DMS53 (cell line): ENCODE data around the gene RNASE3.
"Not testable (repeated sequence)": the region's sequence is repeated elsewhere in the genome, so short reads cannot be mapped to it uniquely, and the experiment has no call there.

ENCODE experiments used
- DNase-seq: peaks from one replicate; lab custom pipeline; 2025; lab: John Stamatoyannopoulos, UW

RNASE3 gene

GRCh38 chr14:20891126-20891825 lies at the start of gene RNASE3:
TSS of gene RNASE3 (plus strand) at chr14:20891385. CDS start at chr14:20891687, 302 bp downstream.
- not testable (repeated sequence) for DNase-seq

- no peak for DNase-seq
These were observed 44.6 kb upstream of the RNASE3 start for GRCh38 chr14:20846560-20846959.

GRCh38 chr14:20848316-20848954 lies 42.8 kb upstream of the RNASE3 start:
- DNase-seq: no peak

- no peak for DNase-seq
These were observed 42.1 kb upstream of the RNASE3 start for GRCh38 chr14:20848955-20849570.

GRCh38 chr14:20853042-20853441 lies 38.1 kb upstream of the RNASE3 start:
- DNase-seq: no peak

GRCh38 chr14:20855652-20856291 lies 35.4 kb upstream of the RNASE3 start:
- DNase-seq: peak; percentile 16

- no peak for DNase-seq
These were observed 34.0 kb upstream of the RNASE3 start for GRCh38 chr14:20857207-20857606.

GRCh38 chr14:20857630-20858261 lies 33.4 kb upstream of the RNASE3 start:
- peak; percentile 37 for DNase-seq

- no peak for DNase-seq
These were observed 25.0 kb upstream of the RNASE3 start for GRCh38 chr14:20866194-20866593.

- DNase-seq: no peak
These were observed 24.2 kb upstream of the RNASE3 start for GRCh38 chr14:20866963-20867362.

- DNase-seq: peak; percentile 9
These were observed 17.6 kb upstream of the RNASE3 start for GRCh38 chr14:20873370-20874177.

GRCh38 chr14:20877016-20877415 lies 14.2 kb upstream of the RNASE3 start:
- DNase-seq: no peak

- no peak for DNase-seq
These were observed 12.5 kb upstream of the RNASE3 start for GRCh38 chr14:20878695-20879094.

- DNase-seq: not testable (repeated sequence)
These were observed 10.0 kb upstream of the RNASE3 start for GRCh38 chr14:20881229-20881628.

- not testable (repeated sequence) for DNase-seq
These were observed 8.4 kb upstream of the RNASE3 start for GRCh38 chr14:20882787-20883186.

- DNase-seq: not testable (repeated sequence)
These were observed 2.8 kb upstream of the RNASE3 start for GRCh38 chr14:20888411-20888810.

- DNase-seq: not testable (repeated sequence)
These were observed 4.1 kb downstream of the RNASE3 start for GRCh38 chr14:20895322-20895721.

- DNase-seq: no peak
These were observed 13.3 kb downstream of the RNASE3 start for GRCh38 chr14:20904393-20905029.

GRCh38 chr14:20905676-20906075 lies 14.5 kb downstream of the RNASE3 start:
- DNase-seq: no peak

GRCh38 chr14:20907214-20907613 lies 16.0 kb downstream of the RNASE3 start:
- DNase-seq: no peak

GRCh38 chr14:20910822-20911221 lies 19.6 kb downstream of the RNASE3 start:
- not testable (repeated sequence) for DNase-seq
